ENCODE measurements around the gene RANBP10.

Gene RANBP10

DNA sequence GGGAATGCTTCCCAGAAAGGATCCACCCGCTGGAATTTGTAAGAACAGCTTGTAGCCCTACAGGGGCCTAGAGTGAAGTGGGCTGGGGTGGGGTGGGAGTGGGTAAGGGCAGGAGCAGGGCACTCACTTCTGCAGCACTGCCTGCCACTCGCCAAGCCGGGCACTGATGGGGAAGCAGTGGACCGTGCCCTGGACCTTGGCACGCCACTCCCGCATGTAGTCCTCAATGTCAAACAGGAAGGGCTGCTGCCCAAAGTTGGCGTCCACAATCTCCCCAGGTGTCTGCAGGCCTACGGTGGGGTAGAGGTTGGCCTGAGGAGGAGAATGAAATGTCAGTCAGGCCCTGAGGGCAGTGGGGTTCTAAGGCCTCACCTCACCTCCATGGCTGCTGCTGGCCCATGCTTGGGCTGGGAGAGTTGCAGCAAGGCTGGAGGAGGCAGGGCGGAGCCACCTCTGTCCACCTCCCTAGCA lies 71.6 kb downstream of the RANBP10 start:
- no peak for DNase-seq

DNA sequence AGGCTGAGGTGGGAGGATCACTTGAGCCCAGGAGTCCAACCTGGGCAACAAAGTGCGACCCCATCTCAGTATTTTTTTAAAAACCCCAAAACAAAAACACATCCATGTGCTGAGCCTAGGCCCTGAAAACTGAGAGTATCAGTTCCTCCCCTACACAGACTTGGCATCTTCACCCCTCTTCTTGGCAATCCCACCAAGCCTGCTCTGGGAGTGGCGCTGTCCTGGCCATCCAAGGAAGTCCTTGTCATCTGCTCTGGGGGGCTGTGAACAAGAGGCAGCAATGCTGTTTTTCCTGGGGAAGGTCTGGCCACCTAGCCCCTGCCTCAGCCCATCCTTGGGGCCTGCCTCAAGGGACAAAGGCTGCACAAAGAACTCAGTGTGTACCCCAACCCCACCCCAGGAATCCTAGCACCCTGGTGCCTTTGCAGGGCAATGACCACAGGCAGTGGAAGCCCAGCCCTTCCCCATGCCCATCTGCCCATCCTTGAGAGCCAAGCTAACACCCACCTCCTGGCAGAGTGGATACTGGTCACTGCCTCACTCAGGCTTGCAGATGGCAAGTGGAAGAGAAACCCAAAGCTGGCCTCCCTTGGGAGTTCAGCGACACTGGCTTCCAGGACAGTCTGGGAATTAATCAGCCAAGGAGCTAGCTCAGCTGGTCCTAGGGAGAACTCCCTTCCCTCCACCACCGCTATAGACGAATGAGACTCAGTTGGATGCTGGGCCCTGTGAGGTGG lies 72.5 kb downstream of the RANBP10 start:
- DNase-seq = no peak

DNA sequence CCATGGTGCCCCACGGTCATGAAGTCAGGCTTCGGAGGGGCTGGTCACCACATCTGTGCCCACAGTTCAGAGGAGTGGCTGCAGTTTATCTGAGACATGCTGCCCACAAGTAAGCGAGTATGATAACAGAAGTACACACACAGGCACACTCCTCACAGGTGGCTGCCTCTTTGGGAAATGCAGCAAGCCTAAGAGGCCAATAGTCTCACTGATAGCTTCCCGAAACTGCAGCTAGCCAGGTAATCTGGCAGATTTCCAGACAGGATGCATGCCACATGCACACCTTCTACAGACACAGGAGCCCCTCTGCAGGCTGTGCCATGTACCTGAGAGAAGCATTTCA lies 74.6 kb downstream of the RANBP10 start:
- DNase-seq = no peak

DNA sequence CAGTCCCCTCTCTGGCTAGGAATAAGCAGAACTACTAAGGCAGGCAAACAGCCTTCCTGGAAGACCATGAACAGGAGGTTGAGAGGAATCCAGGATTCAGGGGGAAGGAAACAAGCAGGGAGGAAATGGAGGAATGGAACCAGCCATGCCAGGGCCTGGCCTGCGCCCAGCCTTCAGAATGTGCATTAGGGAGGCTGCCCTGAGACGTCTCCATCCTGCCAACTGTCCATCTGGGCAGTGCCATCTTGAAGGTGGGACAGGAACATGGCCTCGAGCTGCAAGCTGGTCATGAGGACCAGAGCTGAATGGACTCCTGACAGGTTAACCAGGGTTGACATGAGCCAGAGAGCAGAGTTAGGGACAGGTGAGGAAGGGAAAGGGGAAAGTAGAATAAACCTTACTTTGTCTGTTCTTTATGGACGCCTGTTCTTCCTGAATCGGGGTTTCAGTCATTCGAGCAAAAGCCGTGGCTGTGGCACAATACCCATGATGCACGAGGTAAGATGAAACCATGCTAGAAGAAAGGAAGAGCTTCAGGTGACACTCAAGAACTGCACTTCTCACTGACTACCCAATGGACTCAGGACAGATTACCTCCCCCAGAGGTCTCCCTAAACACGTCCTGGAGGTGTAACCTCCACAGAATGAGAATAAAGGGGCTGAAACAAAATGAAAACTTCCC lies 75.1 kb downstream of the RANBP10 start:
- no peak for DNase-seq

DNA sequence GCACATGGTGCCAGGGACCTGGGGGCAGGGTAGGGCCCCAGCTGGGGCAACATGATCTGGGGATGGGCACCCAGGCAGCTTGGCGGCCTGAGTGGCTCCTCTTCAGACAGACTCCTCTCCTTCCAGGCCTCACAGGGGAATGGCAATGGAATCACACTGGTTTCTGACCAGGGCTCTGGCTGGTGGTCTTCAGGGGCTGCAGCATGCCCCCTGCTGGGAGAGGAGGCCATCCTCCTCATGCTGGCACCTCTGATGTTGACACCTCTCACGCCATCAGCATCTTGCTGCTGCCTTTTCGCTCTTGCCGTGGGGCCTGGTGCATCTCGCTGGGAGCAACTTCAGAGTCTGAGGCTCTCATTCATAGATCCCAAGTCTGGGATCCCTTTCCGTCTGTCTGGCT lies 76.0 kb downstream of the RANBP10 start:
- no peak for DNase-seq

DNA sequence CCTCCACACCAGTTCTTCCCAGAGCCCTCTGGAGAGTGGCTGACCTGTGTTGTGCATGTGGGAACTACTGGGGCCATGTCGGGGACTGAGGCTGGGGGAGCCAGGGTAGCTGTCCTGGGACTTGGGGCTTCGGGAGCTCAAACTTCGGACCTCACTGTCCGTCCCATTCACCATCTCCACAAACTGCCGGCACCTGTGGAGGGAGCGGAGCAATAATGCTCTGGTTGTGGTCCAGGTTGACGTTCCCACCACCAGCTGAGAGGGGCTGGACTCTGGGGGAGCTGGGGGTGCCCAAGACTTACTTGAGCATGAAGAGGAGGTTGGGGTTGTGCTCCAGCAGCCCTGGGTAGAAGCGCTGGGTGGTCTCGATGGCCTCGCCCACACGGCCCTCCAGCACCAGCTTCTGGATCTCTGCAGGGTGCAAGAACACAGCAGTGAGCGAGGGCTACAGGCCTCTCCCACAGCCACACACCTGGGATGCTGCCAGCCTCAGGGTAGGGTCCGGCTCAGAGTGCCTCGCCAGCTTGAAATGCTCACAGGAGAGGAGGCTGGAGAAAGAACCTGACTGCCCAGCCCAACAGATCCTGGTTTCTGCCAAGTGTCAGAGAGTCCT lies 76.6 kb downstream of the RANBP10 start:
- no peak for DNase-seq

DNA sequence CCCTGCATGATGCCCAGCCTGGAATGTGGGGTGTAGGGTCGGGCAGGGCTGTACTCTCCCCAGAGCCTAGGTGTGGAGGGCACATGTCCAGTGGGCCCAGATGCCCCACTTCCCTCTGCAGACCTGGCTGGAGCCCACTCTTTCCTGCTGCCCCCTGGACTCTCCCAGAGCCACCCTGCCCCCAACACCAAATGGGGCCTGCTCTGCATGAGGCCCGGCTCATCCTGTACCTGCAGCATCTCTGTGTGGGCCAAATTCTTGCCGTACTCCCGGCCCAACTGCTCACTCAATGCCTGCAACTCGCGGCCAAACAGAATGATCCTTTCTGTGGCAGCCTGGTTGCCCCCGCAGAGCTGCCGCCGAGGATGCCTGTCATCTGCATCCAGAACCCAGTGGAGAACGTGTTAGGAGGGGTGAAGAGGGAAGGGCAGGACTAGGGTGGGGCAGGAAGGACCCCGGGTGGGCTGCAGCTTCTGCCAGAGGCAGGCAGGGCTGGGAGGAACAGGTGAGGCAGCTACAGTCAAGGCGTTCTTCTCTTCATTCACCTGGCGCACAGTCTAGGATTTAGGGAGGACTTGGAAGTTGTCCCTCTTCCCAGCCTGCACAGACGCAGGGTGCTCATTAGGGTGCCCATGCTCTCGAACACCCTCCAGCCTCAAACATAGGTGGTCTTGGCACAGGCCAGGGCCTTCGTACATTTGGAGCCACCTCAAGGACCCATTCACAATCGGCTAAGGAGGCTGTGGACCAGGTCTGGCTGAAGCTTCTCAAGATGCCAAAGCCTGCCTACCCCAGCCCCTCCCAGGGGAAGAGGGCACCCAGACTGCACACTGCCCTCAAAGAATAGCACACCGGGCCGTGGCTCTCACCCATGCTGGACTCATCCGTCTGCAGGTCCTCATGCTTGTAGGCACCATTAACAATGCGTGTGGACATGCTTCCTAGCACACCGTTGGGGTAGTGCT lies 78.6 kb downstream of the RANBP10 start:
- DNase-seq = no peak

DNA sequence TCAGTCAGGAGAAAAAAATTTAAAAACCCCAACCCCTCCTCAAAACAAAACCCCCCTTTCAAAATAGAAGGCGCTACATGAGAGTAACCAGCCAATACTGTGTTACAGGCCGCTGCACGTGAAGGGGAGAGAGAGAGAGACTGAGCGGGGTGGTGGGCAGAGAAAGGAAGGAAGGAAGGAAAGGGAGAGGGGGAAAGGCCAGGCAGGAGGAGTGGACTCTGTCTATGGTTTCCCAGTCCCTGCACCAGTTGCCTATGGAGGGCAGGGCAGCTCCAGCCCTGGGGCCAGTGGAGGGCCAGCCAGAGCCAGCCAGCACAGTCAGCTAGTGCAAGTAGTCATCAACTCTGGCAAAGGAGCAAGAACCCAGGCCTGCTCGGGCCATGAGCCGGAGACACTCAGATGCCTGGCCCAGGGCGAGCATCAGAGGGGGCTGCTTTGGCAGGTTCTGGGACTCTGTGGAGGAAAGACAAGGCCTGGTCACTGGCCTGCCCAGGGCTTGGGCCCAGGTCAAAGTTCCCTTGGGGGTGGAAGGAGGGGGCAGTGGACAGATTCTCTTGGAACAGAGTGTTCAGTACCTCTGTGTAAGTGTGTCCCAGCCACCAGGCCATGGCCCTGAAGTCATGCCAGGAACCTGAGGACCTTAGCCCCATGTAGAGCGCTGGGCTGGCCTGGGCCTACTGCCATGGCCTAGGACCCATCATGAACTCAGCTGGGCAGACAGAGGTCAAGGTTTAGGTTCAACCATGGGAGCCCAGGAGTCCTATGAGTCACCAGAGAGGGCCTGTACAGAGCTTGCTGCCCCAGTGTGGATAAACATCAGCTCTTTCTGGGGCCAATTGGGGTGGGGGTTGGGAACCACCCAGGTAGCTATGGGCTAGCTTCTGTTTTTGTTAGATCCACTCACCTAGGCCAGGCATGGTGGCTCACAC lies 80.0 kb downstream of the RANBP10 start:
- DNase-seq = no peak

DNA sequence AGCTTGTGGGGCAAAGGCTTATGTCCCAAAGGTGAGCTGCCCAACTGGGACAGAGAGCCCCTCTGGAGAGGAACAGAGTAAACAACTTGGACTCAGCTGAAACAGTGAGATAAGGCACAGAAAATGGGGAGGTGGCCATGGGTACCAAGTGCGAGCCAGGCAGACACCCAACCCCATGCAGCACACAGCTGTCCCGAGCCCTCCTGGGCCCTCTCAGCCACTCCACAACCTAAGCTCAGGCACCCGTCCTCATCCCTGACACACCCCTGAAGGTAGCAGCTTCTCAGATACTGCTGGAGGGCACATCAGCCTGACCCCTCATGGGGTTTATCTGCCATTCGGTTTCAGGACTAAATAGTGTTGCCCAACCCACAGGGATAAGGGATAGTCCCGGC lies 82.5 kb downstream of the RANBP10 start:
- DNase-seq = no peak

DNA sequence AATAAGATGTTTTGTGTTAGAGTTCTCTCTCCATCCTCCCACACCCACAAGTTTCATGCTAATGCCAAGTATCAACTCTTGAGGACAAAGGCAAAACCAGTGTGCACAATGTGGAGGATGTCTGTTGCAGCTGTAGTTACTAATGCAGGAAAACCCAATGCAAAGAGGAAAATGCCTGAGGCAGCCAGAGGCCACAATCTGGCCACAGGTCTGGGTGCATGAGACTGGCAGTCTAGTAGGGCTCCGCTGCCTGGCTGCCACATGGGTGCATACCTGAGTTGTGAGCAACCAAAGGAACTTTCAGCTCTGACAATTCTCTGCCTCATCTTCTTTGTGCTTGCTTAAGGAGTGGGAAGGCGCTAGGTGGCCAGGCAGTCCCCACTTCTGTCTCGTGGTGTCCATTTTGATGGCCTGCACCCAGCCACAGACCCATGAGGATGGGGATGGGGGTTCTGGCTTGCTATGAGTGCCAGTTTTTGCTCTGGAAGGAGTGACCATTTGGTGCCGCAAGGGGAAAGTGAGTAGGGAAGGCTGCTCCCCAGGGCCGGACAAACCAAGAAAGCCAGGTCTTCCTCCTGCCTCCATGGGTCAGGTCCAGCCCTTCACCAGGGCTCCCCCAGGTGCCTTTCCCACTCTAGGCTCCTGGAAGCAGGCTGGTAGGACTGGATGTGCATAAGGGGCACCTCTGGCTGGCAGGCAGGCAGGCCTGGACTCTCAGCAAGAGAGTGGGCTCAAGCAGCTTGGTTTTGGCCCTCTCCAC lies 83.0 kb downstream of the RANBP10 start:
- no peak for DNase-seq

DNA sequence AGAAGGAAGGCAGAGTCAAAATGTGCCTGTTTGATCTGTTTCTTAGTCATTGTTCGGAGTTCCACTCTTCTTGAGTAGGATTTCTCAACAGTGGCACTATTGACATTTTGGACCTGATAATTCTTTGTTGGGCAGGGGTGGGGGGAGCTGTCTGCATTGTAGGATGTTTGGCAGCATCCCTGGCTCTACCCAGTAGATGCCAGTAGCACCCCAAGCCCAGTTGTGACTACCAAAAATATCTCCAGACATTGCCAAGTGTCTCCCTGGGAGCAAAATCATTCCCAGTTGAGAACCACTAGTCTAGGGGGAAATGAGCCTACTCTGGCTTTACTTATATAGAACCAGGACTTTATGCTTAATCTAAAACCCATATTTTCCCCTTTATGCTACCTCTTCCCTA lies 86.1 kb downstream of the RANBP10 start:
- no peak for DNase-seq

DNA sequence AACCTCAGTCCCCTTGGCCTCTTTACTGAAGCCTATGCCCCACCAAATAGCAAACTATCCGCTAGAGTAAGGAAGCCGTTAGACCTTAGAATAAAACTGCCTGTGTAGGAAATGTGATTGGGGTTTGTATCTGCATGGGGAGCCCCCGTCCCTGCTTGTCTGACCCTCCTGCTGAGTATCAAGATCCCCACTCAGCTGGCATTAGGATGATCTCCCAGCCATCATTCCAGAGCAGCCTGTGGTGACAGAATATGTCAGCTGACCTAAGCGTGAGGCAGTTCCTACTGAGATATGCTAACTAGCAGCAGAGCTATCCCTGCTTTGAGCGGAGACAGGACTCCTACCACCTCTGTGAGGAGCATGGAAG lies 86.6 kb downstream of the RANBP10 start:
- peak in 1 of 2 experiments; percentile 34 for DNase-seq

DNA sequence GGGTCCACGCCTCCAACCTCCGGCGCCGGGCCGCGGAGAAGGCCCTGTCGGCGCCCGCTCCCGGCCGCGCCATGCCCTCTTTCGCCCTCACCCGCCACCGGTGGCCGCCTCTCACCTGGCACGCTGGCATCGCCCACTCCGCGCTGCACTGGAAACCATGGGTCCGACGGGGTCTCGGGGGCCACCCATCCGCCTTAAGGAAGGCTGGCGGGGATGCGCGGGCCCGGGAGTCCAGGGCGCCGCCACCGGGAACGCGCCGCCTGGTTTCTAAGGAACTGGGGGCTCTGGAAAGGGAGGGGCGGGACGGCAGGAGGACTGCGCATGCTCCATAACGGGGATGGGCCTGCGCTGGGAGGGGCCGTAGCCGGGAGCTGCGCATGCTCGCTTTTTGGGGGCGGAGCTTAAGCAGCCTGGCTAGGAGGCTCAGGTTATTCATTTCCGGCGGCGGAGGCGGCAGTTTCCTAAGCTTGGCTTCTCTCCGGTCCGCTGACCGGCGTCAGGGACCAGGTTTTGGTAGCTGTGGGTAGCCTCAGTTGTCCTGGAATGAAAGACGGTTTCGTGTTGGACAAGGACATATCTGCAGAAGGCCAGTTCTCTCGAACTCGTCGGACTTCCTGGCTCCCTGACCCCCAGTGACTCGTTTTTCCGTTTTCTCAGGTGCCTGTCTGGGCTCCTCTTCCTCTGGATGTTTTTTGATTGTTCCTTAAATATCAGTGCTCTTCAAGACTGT lies 87.1 kb downstream of the RANBP10 start, which contains the start of gene GFOD2:
TSS of gene GFOD2 (minus strand) at position 269 of the 730 bp plus-strand sequence. CDS start 33,601 bp downstream, outside the sequence.
- DNase-seq = peak; percentile 87 to 88

DNA sequence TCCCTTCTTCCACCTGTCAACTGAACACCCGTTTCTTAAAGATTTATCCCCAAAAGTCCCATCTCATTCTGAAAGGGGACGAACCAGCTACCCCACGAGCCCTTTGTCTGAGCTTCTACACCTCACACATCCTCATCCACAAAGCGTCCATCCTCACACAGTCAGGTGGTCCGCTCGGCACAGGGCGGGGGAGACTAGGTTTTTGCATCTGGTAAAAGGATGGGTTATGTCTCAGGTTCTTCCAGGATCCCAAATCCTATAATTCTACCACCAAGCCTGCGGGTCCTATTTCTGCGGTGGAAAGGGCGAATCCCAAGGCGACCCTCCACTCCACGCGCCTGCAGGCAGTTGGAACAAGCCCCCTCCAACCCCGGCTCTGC lies 87.7 kb downstream of the RANBP10 start:
- no peak for DNase-seq

DNA sequence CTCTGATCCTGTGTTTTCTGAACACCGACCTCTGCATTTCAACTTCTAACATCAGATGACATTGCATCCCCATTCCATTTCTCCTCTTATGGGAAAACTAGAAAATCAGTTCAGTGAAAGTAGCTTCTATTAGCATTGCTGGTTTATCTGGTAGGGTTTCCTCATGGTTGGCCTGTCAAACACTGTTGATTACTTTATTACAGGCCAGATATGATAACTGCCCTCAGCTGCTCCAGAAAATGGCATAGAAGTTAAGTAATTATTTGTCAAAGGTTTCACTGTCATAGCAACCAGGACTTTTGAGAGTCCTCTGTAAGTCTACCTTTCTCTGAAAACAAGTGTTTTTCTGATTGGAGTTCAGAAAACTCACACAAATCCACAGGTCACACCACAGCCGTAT lies 90.3 kb downstream of the RANBP10 start:
- no peak for DNase-seq

DNA sequence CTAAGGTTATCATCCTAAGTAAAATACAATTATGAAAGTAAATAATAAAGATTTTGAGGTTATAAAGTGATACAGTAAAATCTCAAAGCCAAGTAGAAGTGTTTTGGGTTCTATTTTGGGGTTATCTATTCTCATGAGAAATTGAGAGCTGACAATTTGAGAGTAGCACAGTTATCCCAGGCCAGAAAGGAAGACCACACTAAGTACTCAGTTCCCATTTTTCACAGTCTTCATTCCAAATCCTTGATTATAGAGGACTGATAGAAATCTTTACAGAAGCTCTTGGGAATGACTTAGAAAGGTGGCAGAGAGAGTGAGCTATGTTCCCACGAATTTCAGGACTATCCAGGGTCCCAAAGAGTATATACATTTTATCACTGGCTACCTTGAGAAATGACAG lies 91.8 kb downstream of the RANBP10 start:
- DNase-seq = no peak

DNA sequence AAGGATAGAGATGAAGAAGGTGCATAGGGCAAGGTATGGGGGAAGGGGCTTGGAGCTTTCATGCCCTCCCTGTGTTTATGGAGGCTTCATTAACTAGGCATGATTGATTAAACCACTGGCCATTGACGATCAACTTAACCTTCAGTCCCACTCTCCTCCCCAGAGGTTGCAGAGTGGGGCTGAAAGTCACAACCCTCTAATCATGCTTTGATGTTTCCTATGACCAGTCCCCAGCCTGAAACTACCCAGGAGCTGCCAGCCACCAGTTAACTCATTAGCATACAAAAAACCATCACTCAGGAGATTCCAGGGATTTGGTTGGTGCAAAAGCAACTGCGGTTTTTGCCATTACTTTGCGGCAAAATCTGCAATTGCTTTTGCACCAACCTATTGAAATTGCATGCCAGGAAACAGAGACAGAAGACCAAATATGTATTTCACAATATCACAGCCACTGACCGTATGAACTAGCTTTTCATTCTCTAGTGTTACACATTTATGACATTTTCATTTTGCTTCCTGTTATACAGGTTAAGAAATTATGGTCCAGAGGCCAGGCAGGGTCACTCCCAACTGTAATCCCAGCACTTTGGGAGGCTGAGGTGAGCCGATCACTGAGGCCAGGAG lies 92.6 kb downstream of the RANBP10 start:
- no peak for DNase-seq

DNA sequence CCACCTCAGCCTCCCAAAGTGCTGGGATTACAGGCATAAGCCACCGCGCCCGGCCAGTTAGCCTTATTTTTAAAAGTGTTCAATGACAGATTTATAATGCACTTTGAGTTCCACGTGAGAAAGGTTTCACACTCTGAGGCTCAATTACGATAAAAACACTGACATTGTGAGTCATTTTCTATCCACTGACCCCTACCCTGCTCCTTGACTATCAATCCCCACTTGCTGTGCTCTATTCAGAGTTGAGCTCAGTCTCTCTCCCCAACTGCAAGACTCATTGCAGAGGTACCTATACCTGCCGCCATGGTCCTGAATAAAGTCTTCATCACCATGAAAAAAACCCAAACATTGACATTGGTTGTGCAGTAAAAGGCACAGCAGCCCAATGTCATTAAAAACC lies 95.8 kb downstream of the RANBP10 start:
- no peak for DNase-seq

DNA sequence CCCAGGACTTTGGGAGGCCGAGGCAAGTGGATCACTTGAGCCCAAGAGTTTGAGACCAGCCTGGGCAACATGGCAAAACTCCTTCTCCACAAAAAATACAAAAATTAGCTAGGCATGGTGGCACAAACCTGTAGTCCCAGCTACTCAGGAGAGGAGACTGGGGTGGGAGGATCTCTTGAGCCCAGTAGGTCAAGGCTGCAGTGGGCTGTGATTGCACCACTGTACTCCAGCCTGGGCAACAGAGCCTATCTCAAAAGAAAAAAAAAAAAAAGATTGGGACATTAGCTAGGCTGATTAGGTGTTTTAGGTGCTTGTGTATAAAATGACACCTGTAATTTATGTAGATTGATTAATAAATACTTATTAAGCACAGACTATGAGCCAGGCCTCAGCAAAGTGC lies 97.3 kb downstream of the RANBP10 start:
- DNase-seq = no peak

DNA sequence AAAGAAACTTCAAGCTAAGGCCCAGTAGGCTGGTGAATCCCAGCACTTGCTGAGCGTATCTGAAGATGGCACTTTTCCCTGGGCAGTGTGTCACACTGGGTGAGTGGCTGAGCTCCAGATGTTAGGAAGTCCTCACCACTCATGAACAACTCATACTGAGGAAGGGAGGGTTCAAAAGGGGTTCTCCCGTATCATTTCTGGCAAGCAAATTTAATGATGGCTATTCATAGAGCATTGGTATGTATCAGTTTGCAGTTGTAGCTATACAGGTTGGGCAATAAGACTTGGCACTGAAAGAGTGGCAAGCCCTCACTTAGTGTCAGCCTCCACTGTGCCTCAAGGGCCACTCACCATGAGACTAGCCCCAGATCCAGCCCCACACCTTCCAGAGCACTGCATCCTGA lies 98.0 kb downstream of the RANBP10 start:
- no peak for DNase-seq

Measured in SHP77 (cell line).